Keratinocyte (primary cell): ENCODE data around the gene SLU7.

Experiments
- EZH2 ChIP-seq: IDR thresholded peaks from one replicate; pipeline ENCODE4 v1.6.1; 2012; ENCODE audit warnings: inconsistent platforms, mild to moderate bottlenecking, low read length, moderate library complexity
- TF ChIP-seq, protein P1 (sequence below), 3 experiments: IDR thresholded peaks in 1 of 3; conservative IDR thresholded peaks in 1 of 3; optimal IDR thresholded peaks in 1 of 3; 2 replicates in 2 of 3; 3 replicates in 1 of 3; pipeline versions ENCODE3 to v1.5.1; 2011; ENCODE audit warnings: low read length in 3 of 3, mild to moderate bottlenecking in 3 of 3, moderate library complexity in 2 of 3, control low read depth in 1 of 3, inconsistent platforms in 1 of 3; ENCODE audit not compliant: insufficient read depth in 2 of 3; ENCODE audit errors: extremely low read depth in 1 of 3

DNA sequence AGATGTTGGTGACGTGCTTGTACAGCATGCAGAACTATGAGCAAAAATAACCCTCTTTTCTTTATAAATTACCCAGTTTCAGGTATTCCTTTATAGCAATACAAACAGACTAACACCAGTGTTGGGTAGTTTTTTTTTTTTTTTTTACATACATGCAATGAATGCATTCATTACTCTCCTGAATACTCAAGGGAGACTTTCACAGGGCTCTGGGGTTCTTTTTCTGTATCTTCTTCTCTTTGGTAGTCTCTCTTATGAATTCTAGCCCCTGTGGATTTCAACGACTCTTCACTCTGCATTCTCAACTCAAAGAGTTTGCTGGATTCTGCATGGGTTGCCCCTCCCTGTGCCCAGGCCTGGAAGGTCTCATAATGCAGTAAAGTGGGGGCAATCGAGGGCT is 30.6 kb upstream of the SLU7 start:
- TF ChIP-seq, protein P1, sequence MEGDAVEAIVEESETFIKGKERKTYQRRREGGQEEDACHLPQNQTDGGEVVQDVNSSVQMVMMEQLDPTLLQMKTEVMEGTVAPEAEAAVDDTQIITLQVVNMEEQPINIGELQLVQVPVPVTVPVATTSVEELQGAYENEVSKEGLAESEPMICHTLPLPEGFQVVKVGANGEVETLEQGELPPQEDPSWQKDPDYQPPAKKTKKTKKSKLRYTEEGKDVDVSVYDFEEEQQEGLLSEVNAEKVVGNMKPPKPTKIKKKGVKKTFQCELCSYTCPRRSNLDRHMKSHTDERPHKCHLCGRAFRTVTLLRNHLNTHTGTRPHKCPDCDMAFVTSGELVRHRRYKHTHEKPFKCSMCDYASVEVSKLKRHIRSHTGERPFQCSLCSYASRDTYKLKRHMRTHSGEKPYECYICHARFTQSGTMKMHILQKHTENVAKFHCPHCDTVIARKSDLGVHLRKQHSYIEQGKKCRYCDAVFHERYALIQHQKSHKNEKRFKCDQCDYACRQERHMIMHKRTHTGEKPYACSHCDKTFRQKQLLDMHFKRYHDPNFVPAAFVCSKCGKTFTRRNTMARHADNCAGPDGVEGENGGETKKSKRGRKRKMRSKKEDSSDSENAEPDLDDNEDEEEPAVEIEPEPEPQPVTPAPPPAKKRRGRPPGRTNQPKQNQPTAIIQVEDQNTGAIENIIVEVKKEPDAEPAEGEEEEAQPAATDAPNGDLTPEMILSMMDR (optimal IDR thresholded peaks at IDR 0.05 in 1 of 3, IDR thresholded peaks at IDR 0.05 in 1 of 3, conservative IDR thresholded peaks at IDR 0.05 in 1 of 3; ENCODE audit: extremely low read depth in 1 of 3, insufficient read depth in 2 of 3, low read length in 3 of 3) = no peak
- TF ChIP-seq EZH2 = no peak
